ENCODE measurements around the gene AHSG.

Gene AHSG

GRCh38 chr3:186664506-186664905, 51.6 kb downstream of the AHSG start:
- no peak for DNase-seq (ENCODE audit: low read depth)
- H3K4me3 ChIP-seq (ENCODE audit: low read depth, low read length): no peak overlapping the region
- TF ChIP-seq CTCF (IDR thresholded peaks at IDR 0.05; ENCODE audit: low read depth, low read length): no peak

GRCh38 chr3:186665625-186666188, 52.8 kb downstream of the AHSG start, which contains the start of gene HRG:
Gene HRG, plus strand, starts transcription at chr3:186666014. Its CDS starts 18 bp downstream, at chr3:186666032.
- H3K4me3 ChIP-seq (ENCODE audit: low read depth, low read length): no peak within 1 kb of the TSS
- no peak for TF ChIP-seq MAX (IDR thresholded peaks at IDR 0.05; ENCODE audit: low read depth, low read length)
- no peak for TF ChIP-seq CTCF (IDR thresholded peaks at IDR 0.05; ENCODE audit: low read depth, low read length)
- DNase-seq (ENCODE audit: low read depth): no peak

DNA sequence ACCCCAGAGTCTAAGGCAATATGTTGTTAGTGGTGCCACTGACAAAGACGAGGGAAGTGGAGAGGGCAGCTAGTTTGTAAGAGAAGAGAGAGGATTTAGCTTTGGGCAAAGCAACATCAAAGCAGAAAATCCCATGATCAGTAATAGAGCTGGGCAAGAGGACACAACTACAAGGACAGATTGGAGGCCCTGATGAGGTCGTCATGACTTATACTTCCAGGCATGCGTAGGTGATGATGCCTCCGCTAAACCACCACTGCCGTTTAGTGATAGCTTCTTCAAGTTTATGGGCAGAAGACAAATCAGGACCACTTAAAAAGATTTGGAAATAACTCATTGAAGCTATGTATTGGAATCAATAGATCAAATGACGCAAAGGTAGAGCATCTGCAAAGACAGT, 55.6 kb downstream of the AHSG start:
- no peak for TF ChIP-seq MYC (IDR thresholded peaks at IDR 0.05; ENCODE audit: low read depth, low read length)
- TF ChIP-seq CTCF (IDR thresholded peaks at IDR 0.05; ENCODE audit: low read depth, low read length): no peak
- no peak for DNase-seq (ENCODE audit: low read depth)

DNA sequence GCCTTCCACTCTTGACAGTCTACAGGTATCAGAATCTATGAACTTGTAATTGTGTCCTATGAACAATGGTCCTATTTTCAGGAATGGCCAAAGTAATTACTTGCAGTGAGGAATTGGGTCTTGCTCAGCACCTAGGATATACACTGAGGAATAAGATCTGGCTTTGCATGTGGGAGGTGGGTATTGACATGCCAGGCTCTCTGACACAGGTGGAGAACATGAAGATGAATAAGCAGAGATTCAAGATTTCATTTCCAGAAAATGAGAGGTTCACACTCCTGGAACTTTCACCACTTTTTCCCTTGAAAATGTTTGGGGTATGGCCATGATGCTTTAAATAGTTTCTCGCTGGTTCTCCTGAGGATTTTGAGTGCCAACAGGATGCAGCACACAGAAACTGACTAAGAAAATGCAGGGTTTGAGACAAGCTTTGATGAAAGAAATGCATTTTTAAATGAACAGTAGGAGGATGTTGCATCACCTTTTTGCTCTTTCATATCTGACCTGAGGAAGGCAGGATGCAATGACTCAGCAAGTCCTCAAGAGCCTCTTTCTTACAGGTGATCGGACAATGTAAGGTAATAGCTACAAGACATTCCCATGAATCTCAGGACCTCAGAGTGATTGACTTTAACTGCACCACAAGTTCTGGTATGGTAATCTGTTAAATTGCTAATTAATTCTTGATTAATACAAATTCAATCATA, 56.7 kb downstream of the AHSG start:
- DNase-seq (ENCODE audit: low read depth): no peak
- H3K4me3 ChIP-seq (ENCODE audit: low read depth, low read length): no peak overlapping the region
- no peak for TF ChIP-seq CTCF (IDR thresholded peaks at IDR 0.05; ENCODE audit: low read depth, low read length)
- no peak for TF ChIP-seq MAX (IDR thresholded peaks at IDR 0.05; ENCODE audit: low read depth, low read length)
- no peak for TF ChIP-seq MYC (IDR thresholded peaks at IDR 0.05; ENCODE audit: low read depth, low read length)
- TF ChIP-seq POLR2A (IDR thresholded peaks at IDR 0.05; ENCODE audit: extremely low read depth, insufficient read length): no peak

More for the DNA sequence above, 55.6 kb downstream of the AHSG start:
- H3K4me3 ChIP-seq (ENCODE audit: low read depth, low read length): no peak overlapping the region

DNA sequence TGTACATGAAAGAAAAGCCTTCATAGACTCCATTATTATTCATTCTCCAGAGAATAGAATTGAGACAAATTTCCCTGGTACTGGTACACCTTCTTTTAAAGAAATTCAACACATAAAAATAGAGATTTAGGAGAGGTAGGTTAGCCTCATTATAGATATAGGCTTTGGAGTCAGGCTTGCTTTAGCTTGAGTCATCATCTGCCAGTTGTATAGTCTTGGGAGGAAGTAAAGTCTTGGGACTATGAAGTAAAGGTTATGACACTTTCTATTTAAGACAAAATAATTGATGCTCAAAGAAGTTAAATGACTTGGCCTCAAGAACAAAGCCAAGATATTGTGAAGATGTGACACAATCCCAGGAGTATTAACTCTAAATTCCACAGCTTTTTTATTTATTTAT, 57.3 kb downstream of the AHSG start:
- H3K4me3 ChIP-seq (ENCODE audit: low read depth, low read length): no peak overlapping the region
- TF ChIP-seq CTCF (IDR thresholded peaks at IDR 0.05; ENCODE audit: low read depth, low read length) (no peak), POLR2A (IDR thresholded peaks at IDR 0.05; ENCODE audit: extremely low read depth, insufficient read length) (no peak), MYC (IDR thresholded peaks at IDR 0.05; ENCODE audit: low read depth, low read length) (no peak), MAX (IDR thresholded peaks at IDR 0.05; ENCODE audit: low read depth, low read length) (no peak)
- DNase-seq (ENCODE audit: low read depth): no peak

Data from NB4 (cell line).